ENCODE data around the gene ZBTB9. TPM values are rescaled to one million over a fixed set of nuclear protein-coding genes. Genes with fewer than 3 reads are reported as not detected.

The ZBTB9 gene
- total RNA-seq, 4 donors from 2014 or later = 4.0 to 5.4 (median 4.6) TPM

- intact Hi-C loops (cut with DNase I; ENCODE audit: low total_unique reads) = loop anchor here (5.0 kb wide), 1 partner anchor 1944 kb away; no protein-coding TSS in a partner anchor
- TF ChIP-seq, protein P1, sequence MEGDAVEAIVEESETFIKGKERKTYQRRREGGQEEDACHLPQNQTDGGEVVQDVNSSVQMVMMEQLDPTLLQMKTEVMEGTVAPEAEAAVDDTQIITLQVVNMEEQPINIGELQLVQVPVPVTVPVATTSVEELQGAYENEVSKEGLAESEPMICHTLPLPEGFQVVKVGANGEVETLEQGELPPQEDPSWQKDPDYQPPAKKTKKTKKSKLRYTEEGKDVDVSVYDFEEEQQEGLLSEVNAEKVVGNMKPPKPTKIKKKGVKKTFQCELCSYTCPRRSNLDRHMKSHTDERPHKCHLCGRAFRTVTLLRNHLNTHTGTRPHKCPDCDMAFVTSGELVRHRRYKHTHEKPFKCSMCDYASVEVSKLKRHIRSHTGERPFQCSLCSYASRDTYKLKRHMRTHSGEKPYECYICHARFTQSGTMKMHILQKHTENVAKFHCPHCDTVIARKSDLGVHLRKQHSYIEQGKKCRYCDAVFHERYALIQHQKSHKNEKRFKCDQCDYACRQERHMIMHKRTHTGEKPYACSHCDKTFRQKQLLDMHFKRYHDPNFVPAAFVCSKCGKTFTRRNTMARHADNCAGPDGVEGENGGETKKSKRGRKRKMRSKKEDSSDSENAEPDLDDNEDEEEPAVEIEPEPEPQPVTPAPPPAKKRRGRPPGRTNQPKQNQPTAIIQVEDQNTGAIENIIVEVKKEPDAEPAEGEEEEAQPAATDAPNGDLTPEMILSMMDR (IDR thresholded peaks at IDR 0.05) = no peak
- TF ChIP-seq POLR2A (IDR thresholded peaks at IDR 0.05) = no peak
- no peak overlapping the region for H3K4me3 ChIP-seq (ENCODE audit: low read depth, poor library complexity, severe bottlenecking)
- 70 to 72% methylated on average over 3 of the region's 3 CpGs for WGBS, 2 donors
- DNase-seq (ENCODE audit: low spot score in 2 of 2) = no peak
Observed at GRCh38 chr6:33458676-33459075, 4.3 kb downstream of the ZBTB9 start.

GRCh38 chr6:33459226-33459625 is 4.8 kb downstream of the ZBTB9 start:
- no peak for DNase-seq (ENCODE audit: low spot score in 2 of 2)
- WGBS, 2 donors = 92 to 100% methylated on average over 2 of the region's 2 CpGs
- TF ChIP-seq, protein P1 (IDR thresholded peaks at IDR 0.05) = no peak
- TF ChIP-seq POLR2A (IDR thresholded peaks at IDR 0.05) = no peak
- H3K4me3 ChIP-seq (ENCODE audit: low read depth, poor library complexity, severe bottlenecking) = no peak overlapping the region
- intact Hi-C loops (cut with DNase I; ENCODE audit: low total_unique reads) = loop anchor here (5.0 kb wide), 1 partner anchor 1943 kb away; no protein-coding TSS in a partner anchor

DNA sequence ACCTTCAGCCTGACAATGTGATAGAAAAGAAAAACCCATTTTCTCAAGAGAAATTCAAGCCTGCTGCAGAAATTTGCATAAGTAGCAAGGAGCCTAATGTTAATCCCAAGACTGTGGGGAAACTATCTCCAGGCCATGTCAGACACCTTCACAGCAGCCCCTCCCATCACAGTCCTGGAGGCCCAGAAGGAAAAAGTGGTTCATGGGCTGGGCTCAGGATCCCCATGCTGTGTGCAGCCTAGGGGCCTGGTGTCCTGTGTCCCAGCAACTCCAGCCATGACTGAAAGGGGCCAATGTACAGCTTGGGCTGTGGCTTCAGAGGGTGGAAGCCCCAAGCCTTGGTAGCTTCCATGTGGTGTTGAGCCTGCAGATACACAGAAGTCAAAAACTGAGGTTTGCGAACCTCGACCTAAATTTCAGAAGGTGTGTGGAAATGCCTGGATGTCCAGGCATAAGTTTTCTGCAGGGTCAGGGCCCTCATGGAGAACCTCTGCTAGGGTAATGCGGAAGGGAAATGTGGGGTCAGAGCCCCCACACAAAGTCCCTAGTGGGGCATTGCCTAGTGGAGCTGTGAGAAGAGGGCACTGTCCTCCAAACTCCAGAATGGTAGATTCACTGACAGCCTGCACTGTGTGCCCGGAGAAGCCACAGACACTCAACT is 11.8 kb downstream of the ZBTB9 start:
- TF ChIP-seq, protein P1 (IDR thresholded peaks at IDR 0.05) = no peak
- TF ChIP-seq POLR2A (IDR thresholded peaks at IDR 0.05) = no peak
- 90 to 91% methylated on average over 4 of the region's 4 CpGs for WGBS, 2 donors
- no peak overlapping the region for H3K4me3 ChIP-seq (ENCODE audit: low read depth, poor library complexity, severe bottlenecking)
- DNase-seq (ENCODE audit: low spot score in 2 of 2) = no peak
- intact Hi-C loops (cut with DNase I; ENCODE audit: low total_unique reads) = no loop called here

DNA sequence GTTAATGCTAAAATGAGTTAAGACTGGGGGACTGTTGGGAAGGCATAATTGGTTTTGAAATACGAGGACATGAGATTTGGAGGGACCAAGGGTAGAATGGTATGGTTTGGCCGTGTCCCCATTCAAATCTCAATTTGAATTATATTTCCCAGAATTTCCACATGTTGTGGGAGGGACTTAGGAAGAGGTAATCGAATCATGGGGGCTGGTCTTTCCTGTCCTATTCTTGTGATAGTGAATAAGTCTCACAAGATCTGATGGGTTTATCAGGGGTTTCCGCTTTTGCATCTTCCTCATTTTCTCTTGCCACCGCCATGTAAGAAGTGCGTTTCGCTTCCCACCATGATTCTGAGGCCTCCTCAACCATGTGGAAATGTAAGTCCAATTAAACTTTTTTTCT is 12.7 kb downstream of the ZBTB9 start:
- no peak overlapping the region for H3K4me3 ChIP-seq (ENCODE audit: low read depth, poor library complexity, severe bottlenecking)
- TF ChIP-seq, protein P1 (IDR thresholded peaks at IDR 0.05) = no peak
- TF ChIP-seq POLR2A (IDR thresholded peaks at IDR 0.05) = no peak
- intact Hi-C loops (cut with DNase I; ENCODE audit: low total_unique reads) = no loop called here
- no peak for DNase-seq (ENCODE audit: low spot score in 2 of 2)
- WGBS, 2 donors = 68 to 83% methylated on average over 7 of the region's 7 CpGs

DNA sequence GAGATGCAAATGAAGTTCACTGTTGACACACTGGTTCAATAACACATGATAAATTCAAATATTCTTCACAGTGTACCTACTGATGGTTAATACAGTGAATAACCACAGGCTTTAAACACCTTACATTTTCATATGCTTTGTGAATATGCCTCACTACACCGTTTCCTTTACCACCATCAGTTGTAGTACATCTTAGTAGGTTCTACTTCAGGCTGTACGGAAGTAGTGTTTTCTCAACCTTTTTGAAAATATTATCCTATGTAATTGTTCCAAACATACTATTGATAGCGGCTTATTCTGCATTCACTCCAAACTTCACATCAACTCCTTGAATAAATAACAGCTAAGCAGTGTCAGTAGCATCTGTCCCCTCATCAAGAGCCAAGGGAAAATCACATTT is 15.3 kb downstream of the ZBTB9 start:
- DNase-seq (ENCODE audit: low spot score in 2 of 2) = no peak
- no peak overlapping the region for H3K4me3 ChIP-seq (ENCODE audit: low read depth, poor library complexity, severe bottlenecking)
- WGBS, 2 donors = 85 to 88% methylated on average over 3 of the region's 3 CpGs
- intact Hi-C loops (cut with DNase I; ENCODE audit: low total_unique reads) = no loop called here
- TF ChIP-seq, protein P1 (IDR thresholded peaks at IDR 0.05) = no peak
- TF ChIP-seq POLR2A (IDR thresholded peaks at IDR 0.05) = no peak

DNA sequence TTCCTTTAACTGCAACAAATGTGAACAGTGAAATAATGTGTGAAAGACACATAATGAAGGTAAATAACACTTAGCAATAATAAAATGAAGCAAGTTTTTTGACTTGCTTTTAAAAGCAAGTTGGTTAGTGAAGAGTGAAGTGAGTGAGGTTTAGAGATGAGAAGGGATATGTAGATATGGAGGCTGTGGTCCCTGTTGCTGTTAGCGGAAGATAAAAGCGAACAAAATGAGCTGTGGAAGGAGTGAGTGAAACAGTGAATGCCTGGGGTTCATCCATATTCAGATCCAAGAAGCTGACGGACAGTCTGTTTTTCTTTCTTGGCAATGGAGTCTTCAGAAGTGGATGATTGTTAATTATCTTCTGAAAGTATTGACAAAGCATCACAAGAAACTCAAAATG is 23.5 kb downstream of the ZBTB9 start:
- intact Hi-C loops (cut with DNase I; ENCODE audit: low total_unique reads) = no loop called here
- no peak overlapping the region for H3K4me3 ChIP-seq (ENCODE audit: low read depth, poor library complexity, severe bottlenecking)
- no peak for TF ChIP-seq POLR2A (IDR thresholded peaks at IDR 0.05)
- WGBS, 2 donors = 70 to 73% methylated on average over 3 of the region's 3 CpGs
- DNase-seq (ENCODE audit: low spot score in 2 of 2) = no peak

Data from lower leg skin (tissue), 4 donors.